GM12874 (cell line): ENCODE measurements around the gene TYSND1.

ENCODE experiments used
- TF ChIP-seq, protein P1 (sequence below): IDR thresholded peaks from 2 replicates; pipeline ENCODE4 v1.5.1; 2011; ENCODE audit warnings: low read depth, mild to moderate bottlenecking, control low read depth, low read length, moderate library complexity; ENCODE audit not compliant: insufficient read depth

The TYSND1 gene

DNA sequence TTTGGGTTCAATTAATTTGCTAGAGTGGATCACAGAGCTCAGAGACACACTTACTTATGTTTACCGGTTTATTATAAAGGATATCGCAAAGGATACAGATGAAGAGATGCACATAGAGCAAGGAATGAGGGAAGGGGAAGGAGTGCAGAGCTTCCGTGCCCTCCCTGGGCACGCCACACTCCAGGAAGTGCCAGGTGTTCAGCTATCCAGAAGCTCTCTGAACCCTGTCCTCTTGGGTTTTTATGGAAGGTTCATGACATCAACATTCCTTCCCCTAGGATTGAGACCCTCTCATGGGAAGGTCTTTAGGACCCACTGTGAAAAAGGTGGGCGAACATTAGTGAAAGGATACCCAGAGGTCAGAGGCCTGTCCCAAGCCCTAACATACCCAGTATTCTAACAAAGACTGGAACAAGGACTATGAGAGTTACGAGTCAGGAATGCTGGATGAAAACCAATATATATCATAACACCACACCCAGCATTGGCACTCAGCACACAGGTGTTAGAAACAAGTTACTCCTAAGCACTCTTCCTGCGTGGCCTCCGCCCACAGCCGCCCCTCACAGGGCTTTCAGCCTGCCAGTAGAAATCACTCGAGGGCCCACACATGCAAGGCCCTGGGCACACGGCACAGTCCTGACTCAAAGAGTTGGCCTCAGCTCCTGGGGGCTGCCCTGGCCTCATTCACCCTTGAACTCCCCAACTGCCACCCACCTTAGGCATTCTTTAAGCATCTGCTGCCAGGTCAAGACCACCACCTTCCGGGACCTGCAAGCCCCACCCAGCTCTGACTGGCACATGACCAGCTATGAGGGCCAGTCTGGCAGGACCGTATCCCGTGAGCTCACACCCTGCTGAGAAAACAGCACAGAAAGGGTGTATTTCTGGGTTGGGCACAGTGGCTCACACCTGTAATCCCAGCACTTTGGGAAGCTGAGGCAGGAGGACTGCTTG lies 8.3 kb downstream of the TYSND1 start:
- TF ChIP-seq, protein P1, sequence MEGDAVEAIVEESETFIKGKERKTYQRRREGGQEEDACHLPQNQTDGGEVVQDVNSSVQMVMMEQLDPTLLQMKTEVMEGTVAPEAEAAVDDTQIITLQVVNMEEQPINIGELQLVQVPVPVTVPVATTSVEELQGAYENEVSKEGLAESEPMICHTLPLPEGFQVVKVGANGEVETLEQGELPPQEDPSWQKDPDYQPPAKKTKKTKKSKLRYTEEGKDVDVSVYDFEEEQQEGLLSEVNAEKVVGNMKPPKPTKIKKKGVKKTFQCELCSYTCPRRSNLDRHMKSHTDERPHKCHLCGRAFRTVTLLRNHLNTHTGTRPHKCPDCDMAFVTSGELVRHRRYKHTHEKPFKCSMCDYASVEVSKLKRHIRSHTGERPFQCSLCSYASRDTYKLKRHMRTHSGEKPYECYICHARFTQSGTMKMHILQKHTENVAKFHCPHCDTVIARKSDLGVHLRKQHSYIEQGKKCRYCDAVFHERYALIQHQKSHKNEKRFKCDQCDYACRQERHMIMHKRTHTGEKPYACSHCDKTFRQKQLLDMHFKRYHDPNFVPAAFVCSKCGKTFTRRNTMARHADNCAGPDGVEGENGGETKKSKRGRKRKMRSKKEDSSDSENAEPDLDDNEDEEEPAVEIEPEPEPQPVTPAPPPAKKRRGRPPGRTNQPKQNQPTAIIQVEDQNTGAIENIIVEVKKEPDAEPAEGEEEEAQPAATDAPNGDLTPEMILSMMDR: no peak

DNA sequence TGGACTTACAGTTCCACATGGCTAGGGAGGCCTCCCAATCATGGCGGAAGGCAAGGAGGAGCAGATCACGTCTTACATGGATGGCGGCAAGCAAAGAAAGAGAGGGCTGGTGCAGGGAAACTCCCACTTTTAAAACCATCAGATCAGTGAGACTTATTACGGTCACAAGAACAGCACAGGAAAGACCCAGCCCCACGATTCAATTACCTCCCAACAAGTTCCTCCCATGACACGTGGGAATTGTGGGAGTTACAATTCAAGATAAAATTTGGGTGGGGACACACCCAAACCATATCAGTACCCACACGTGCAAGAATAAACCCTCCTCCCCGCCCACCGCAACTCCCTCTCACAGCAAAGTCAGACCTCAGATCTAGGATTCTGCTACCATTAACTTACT lies 9.4 kb downstream of the TYSND1 start:
- TF ChIP-seq, protein P1: no peak

DNA sequence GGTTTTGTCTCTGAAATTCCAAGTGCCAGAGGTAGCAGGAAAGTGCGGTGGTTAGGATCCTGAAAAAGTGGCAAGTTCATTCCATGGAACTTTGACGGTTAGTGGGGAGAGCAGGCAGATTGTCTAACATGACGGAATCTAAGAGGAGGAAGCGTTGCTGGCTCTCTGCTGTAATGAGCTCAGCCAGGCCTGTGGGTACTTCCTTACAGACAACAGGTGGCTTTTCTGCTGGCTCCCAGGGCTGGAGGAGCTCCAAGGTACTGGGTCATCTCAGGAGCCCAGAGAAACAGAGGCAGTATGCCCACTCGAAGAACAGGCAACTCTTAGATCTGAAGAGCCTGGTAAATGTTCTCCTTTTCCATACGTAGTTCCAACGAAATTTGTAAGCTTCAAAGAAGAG lies 10.8 kb downstream of the TYSND1 start:
- TF ChIP-seq, protein P1: no peak

GRCh38 chr10:70135046-70135445 lies 11.5 kb downstream of the TYSND1 start:
- TF ChIP-seq, protein P1: no peak

DNA sequence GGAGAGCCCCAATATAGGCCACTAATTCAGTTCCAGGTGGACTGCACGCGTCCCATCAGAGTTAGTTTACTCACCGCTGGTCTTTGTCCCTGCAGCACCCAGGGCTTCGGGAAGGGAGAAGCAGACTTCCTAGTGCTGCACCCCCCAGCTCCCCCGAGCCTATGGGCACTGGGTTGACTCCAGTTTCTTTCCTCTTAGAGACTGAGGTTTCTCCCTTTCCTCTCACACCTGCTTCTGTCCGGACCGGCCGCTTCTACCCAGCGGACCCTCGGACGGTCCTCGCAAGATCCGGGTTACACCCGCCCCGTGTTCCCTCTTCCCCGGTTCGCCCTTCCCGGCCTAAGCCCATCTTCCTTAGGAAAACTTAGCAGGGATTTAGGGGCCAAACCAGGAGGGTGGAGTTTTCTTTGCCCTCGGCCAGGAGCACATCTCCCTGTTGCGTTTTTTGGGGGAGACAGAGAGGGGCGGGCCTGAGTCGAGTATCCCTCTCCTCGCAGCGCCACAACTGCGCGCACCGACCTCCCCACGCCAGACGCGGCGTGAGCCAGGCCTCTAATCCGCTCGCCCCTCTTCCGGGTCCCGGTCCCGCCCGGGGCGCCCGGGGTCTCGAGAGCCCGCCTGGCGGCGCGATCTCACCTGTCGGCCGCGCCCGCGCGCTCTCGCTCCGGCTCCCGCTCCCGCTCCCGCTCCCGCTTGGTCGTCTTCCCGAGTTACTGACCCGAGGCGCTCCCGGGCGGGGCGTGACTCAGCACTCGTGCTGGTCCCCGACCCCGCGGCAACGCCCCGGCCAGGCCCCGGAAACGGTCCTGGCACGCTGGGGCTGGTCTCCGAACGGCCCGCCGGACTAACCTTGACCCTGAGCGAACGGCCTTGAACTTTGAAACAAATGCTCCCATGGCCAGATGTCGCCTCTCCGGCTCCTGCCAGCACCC lies 14.1 kb downstream of the TYSND1 start, which contains the start of gene AIFM2:
AIFM2 (minus strand) TSS at position 728 of the 932 bp plus-strand sequence. CDS start 8,741 bp downstream, outside the sequence.
- TF ChIP-seq, protein P1: peak; percentile 6; the same call in 1 of the 2 replicates

GRCh38 chr10:70131560-70131937 lies 15.0 kb downstream of the TYSND1 start:
- TF ChIP-seq, protein P1: no peak
